ACC112 (cell line): ENCODE results near the gene S100A11.

Experiments
- H2AFZ ChIP-seq: fragments of 200-600 bp; sonication (generic); one replicate; pipeline ENCODE4 v1.6.0; 2017; ENCODE audit warnings: antibody characterized with exemption, low read length; ENCODE audit not compliant: unreplicated experiment
- H3K27ac ChIP-seq: fragments of 200-600 bp; sonication (generic); 2 replicates; pipeline ENCODE4 v1.5.1; 2014; ENCODE audit warnings: low read depth, mild to moderate bottlenecking, antibody characterized with exemption, low read length, moderate library complexity
- H3K27me3 ChIP-seq: fragments of 200-600 bp; sonication (generic); 2 replicates; pipeline ENCODE4 v1.6.1; 2014; ENCODE audit warnings: mild to moderate bottlenecking, antibody characterized with exemption, low read length, moderate library complexity, mixed read lengths; ENCODE audit not compliant: insufficient read depth
- H3K36me3 ChIP-seq: fragments of 200-600 bp; sonication (generic); 2 replicates; pipeline ENCODE4 v1.6.1; 2016; ENCODE audit warnings: mild to moderate bottlenecking, antibody characterized with exemption, low read length, moderate library complexity, mixed read lengths; ENCODE audit not compliant: insufficient read depth
- H3K4me1 ChIP-seq: fragments of 200-600 bp; sonication (generic); one replicate; pipeline ENCODE4 v1.6.1; 2016; ENCODE audit warnings: low read length, mixed read lengths; ENCODE audit not compliant: insufficient read depth, unreplicated experiment, control insufficient read depth
- H3K4me3 ChIP-seq: fragments of 200-600 bp; sonication (generic); 2 replicates; pipeline ENCODE4 v1.5.1; 2014; ENCODE audit warnings: mild to moderate bottlenecking, low read depth, low read length
- H3K79me2 ChIP-seq: fragments of 200-600 bp; sonication (generic); one replicate; pipeline ENCODE4 v1.6.0; 2016; ENCODE audit warnings: low read length; ENCODE audit not compliant: control insufficient read depth, unreplicated experiment, insufficient read depth

S100A11 gene

GRCh38 chr1:151992303-151993083 is 44.3 kb downstream of the S100A11 start:
- Histone ChIP-seq H3K79me2 (peaks cover 39% of the 10 kb centered on the region), H3K27me3 (no peaks in the 10 kb centered on the region), H3K36me3 (no peaks in the 10 kb centered on the region), H3K4me1 (peaks cover 53% of the 10 kb centered on the region), H3K4me3 (peak overlapping the region; percentile 81), H2AFZ (no peak overlapping the region), H3K27ac (peak overlapping the region; percentile 93)

- Histone ChIP-seq H3K36me3 (no peaks in the 10 kb centered on the region), H3K4me3 (peak overlapping the region; percentile 81), H3K27ac (peak overlapping the region; percentile 93), H3K4me1 (peaks cover 53% of the 10 kb centered on the region), H2AFZ (no peak overlapping the region), H3K27me3 (no peaks in the 10 kb centered on the region), H3K79me2 (peaks cover 44% of the 10 kb centered on the region)
These were observed 45.0 kb downstream of the S100A11 start for GRCh38 chr1:151991663-151992302.

GRCh38 chr1:151990856-151991198 is 46.0 kb downstream of the S100A11 start:
- H3K4me1 ChIP-seq: peaks cover 59% of the 10 kb centered on the region

GRCh38 chr1:151990058-151990855 is 46.5 kb downstream of the S100A11 start:
- H3K27me3 ChIP-seq: no peaks in the 10 kb centered on the region
- no peak overlapping the region for H2AFZ ChIP-seq
- H3K4me1 ChIP-seq: peaks cover 58% of the 10 kb centered on the region
- H3K36me3 ChIP-seq: peaks cover 13% of the 10 kb centered on the region
- peak overlapping the region; percentile 93 for H3K27ac ChIP-seq
- peak overlapping the region; percentile 81 for H3K4me3 ChIP-seq
- peaks cover 59% of the 10 kb centered on the region for H3K79me2 ChIP-seq

More at GRCh38 chr1:151990856-151991198, 46.0 kb downstream of the S100A11 start:
- H3K27ac ChIP-seq: peak overlapping the region; percentile 93
- peak overlapping the region; percentile 81 for H3K4me3 ChIP-seq
- H3K27me3 ChIP-seq: no peaks in the 10 kb centered on the region
- peaks cover 53% of the 10 kb centered on the region for H3K79me2 ChIP-seq
- H3K36me3 ChIP-seq: peaks cover 8% of the 10 kb centered on the region
- H2AFZ ChIP-seq: no peak overlapping the region

- peak overlapping the region; percentile 93 for H3K27ac ChIP-seq
- H3K4me3 ChIP-seq: peak overlapping the region; percentile 81
- H3K4me1 ChIP-seq: peaks cover 62% of the 10 kb centered on the region
- no peak overlapping the region for H2AFZ ChIP-seq
- no peaks in the 10 kb centered on the region for H3K27me3 ChIP-seq
- peaks cover 21% of the 10 kb centered on the region for H3K36me3 ChIP-seq
- H3K79me2 ChIP-seq: peaks cover 62% of the 10 kb centered on the region
These were observed 47.5 kb downstream of the S100A11 start for GRCh38 chr1:151989211-151989862.

- Histone ChIP-seq H3K27ac (peak overlapping the region; percentile 93), H3K79me2 (peaks cover 66% of the 10 kb centered on the region), H3K4me3 (peak overlapping the region; percentile 42), H3K27me3 (no peaks in the 10 kb centered on the region), H3K4me1 (peaks cover 60% of the 10 kb centered on the region), H2AFZ (no peak overlapping the region), H3K36me3 (peaks cover 30% of the 10 kb centered on the region)
These were observed 48.3 kb downstream of the S100A11 start for GRCh38 chr1:151988405-151988923.

GRCh38 chr1:151986501-151987190 is 50.2 kb downstream of the S100A11 start:
- no peak overlapping the region for H3K4me3 ChIP-seq
- H3K36me3 ChIP-seq: peaks cover 44% of the 10 kb centered on the region
- H3K79me2 ChIP-seq: peaks cover 55% of the 10 kb centered on the region
- H3K4me1 ChIP-seq: peaks cover 70% of the 10 kb centered on the region
- no peak overlapping the region for H3K27ac ChIP-seq
- no peaks in the 10 kb centered on the region for H3K27me3 ChIP-seq
- no peak overlapping the region for H2AFZ ChIP-seq

- no peak overlapping the region for H2AFZ ChIP-seq
- no peak overlapping the region for H3K27ac ChIP-seq
- peaks cover 47% of the 10 kb centered on the region for H3K79me2 ChIP-seq
- H3K4me1 ChIP-seq: peaks cover 72% of the 10 kb centered on the region
- H3K4me3 ChIP-seq: no peak overlapping the region
- H3K36me3 ChIP-seq: peaks cover 48% of the 10 kb centered on the region
- H3K27me3 ChIP-seq: no peaks in the 10 kb centered on the region
These were observed 51.0 kb downstream of the S100A11 start for GRCh38 chr1:151985768-151986167.

- Histone ChIP-seq H3K27me3 (no peaks in the 10 kb centered on the region), H3K4me3 (no peak overlapping the region), H3K79me2 (peaks cover 42% of the 10 kb centered on the region), H3K36me3 (peaks cover 48% of the 10 kb centered on the region), H3K27ac (no peak overlapping the region), H3K4me1 (peaks cover 72% of the 10 kb centered on the region), H2AFZ (no peak overlapping the region)
These were observed 51.5 kb downstream of the S100A11 start for GRCh38 chr1:151985270-151985669.
